GM18951 (cell line): ENCODE data around the gene PRKCZ.

ENCODE experiments used
- POLR2A ChIP-seq: IDR thresholded peaks from 4 replicates; pipeline ENCODE4 v1.6.1; 2011; ENCODE audit warnings: mild to moderate bottlenecking; ENCODE audit not compliant: insufficient read length, insufficient read depth; ENCODE audit errors: extremely low read depth
- in situ Hi-C: fragments of 300-500 bp; cut with MboI; formaldehyde crosslinking; loops from one replicate; pipeline ENCODE4 v1.12.0; 2022; ENCODE audit warnings: low sequenced_read_pairs, mixed read lengths, inconsistent platforms; ENCODE audit not compliant: unreplicated experiment

The PRKCZ gene

DNA sequence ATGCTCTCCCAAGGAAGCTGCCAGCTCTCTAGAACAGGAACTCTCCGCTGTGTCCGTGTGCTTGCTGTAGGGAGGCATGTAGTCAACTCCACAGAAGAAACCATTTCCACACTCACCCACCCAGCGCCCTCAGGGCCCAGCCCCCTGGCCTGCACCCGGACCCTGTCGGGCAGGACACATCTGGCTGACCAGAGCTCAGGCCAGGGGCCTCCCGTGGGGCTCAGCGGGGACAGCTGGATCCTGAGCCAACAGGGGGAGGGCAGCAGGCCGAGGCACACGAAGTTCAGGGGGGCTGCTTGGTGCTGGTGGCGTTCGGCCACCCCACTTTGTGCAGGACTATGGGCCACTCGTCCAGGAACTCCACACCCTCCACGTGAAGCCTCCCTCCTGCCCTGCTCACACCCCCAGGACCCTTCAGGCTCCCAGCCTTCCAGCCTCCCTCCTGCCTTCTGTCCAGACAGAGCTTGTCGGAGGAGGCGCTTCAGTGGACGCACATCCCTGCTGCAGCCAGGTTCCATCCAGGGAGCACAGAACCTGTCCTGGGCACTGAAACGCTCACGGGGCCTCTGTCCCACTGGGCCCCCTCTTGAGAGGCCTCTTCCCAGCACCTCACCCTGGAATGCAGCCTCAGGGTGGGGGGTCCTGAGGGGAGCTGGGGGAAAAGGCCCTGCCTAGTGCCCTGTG, 159.3 kb downstream of the PRKCZ start:
- in situ Hi-C loops, result no loop called here

DNA sequence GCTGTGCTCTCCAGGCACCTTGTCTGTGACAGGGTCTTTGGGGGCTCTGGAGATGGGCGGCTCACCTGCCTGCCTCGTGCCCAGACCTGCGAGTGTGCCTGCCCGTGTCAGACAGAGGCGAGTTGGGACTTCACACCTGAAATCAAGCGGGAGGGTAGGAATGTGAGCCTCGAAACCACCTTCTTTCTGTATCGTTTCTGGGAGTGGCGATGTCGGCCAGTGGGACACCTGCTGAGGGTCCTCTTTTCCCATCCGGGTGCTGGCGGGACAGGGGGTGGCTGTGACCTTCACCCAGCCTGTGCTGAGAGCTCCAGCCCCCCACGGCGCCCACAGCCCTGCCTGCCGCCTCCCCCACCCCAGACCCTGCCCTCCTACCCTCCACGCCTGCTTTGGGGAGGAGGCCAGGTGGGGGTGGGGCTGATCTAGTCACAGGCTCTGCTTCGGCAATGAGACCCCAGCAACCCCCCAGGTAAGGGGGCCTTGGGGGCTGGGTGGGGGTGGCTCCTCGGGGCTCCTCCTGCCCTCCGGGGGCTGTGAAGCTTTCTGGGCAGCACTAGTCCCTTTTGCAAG, 160.0 kb downstream of the PRKCZ start:
- in situ Hi-C loops, result no loop called here
- TF ChIP-seq POLR2A, result no peak

More for the DNA sequence above, 159.3 kb downstream of the PRKCZ start:
- no peak for TF ChIP-seq POLR2A

DNA sequence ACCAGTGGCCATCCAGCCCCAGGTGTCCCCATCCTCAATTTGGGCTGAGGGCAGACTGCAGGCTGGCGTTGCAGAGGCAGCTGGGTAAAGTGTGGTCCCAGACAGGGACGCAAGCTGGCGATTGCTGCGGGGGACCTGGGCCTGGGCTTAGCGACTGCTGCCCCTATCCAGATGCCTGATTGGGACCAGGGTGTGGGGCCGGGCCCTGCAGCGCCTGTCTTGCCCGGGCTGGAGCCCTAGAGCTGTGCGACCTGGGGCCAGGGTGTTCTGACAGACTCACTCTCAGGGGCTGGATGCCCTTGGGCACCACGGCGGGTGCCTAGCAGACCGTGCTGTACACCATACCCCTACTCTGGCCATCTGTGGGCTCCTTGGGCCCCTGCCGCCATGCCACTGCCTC, 160.6 kb downstream of the PRKCZ start:
- TF ChIP-seq POLR2A, result no peak
- in situ Hi-C loops, result no loop called here

DNA sequence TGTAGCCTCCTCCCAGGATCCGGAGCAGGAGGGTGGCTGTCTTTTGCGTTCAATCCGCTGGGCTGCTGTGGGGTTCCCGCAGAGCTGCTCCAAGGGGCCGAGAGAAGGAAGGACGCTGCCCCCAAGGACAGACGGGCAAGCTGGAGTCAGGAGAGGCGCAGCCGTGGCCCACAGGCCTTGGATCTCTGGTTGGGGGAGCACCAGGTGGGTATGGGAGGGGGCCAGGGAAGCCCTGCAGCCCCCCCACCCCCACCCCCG, 162.0 kb downstream of the PRKCZ start:
- TF ChIP-seq POLR2A, result no peak
- in situ Hi-C loops, result no loop called here

DNA sequence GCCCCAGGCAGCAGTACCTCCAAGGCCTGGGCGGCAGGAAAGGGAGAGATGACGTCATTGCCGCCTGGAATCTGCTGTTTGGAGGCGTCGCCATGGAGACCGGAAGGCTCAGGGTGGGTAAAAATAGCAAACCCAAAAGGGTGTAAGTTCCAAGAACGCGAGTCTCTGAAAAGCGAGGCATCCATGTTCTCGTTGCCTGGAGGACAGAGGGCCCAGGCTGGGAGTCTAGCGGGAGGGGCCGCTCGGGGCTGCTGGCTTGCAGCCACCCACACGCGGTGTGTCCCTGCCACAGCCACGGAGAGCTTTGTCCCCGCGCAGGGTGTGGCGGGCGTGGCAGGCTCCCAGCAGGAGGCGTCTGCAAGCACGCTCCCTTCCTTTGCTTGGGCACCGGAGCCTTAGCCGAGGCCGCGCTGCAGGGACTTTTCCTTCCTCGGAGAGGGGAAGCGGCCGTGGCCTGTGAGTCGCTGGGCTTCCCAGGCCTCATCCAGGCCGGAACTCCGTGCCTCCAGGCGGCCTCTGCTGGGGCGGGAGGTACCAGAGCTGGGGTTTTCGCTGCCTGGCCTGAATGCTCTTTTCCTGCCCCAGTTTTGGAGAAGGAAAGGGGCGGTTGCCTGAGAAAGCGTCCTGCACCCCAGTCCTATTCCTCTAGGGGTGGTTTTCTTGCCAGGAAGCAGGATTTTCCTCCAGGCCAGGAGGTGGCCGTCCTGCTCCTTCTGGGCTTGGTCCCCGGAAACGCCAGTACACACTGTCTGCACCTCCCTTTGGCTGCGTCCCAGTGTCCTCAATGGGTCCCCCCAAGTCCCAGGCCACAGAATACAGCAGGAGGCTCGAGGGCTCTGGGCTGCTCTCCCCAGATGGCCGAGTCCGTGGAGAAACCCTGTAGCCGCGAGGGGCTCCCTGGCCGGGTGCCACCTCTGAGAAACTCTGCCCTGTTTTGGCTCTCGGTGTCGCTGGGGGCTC, 162.6 kb downstream of the PRKCZ start:
- no peak for TF ChIP-seq POLR2A
- in situ Hi-C loops, result no loop called here

DNA sequence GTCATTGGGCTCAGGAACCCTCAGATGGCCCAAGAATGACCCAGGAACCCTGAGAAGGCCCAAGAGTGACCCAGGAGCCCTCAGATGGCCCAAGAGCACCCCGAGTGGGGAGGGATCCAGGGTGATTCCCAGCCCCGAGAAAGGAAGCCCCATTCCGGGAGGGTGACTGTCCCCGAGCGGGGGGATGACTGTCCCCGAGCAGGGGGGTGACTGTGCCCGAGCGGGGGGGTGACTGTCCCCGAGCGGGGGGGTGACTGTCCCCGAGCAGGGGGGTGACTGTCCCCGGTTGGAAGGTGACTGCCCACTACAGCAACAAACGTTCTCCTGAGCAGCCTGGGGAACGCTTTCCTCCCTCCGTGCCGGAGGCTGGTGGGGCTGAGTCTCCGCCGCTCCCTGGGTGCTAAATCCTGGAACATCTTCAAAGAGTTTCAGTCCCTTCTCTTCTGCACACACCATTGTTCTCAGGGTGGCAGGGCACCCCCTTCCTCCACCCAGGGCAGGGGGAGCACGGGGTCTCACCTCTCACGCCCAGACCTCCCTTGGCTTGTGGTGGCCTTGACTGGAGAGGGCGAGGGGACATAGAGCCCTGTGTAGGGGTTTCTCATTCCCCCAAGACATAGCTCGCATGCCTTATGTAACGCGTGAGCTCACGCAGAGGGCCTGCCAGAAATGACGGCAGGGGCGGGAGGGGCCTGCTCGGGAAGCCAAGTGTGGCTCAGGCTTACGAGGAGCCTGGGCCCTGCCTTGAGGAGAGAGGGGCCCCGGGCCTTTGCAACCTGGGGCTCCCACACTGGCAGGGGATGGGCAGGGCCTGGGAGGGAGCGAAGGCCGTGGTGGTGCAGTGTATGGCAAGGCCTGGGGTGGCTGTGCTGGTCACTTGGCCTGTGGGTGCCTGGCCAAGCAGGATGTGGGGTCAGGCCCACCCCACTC, 163.6 kb downstream of the PRKCZ start:
- no peak for TF ChIP-seq POLR2A
- in situ Hi-C loops, result no loop called here

DNA sequence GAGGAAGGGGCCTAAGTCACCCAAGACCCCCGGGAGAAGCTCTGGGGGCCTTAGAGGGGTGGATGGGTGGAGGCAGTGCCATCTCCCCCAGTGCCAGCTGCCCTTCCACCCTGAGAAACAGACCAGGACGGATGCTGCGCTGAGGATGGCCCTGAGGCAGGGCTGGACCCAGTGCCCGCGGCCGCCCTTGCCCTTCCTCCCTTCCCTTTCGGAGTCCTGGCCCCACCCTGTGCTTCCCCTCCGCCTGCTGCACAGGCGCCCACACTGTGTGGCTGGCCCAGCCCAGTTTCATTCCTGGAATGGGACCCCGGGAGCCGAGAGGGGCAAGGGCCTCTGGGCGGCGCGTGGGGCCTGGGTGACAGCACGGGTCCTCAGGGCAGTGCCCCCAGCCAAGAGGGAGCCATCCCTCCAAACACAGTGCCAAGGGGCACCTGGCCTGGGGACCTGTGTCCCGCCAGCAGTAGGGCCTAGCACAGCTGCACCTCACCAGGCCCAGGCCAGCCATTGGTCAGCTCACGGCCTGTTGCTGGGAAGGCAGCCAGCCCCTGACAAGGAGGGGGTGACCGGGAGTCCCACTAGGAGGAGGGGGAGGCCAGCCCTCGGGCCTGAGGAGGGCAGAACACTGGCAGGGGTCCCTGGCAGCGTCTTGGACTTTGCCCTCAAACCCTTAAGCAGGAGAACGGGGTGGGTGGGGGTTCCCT, 164.5 kb downstream of the PRKCZ start:
- in situ Hi-C loops, result no loop called here

DNA sequence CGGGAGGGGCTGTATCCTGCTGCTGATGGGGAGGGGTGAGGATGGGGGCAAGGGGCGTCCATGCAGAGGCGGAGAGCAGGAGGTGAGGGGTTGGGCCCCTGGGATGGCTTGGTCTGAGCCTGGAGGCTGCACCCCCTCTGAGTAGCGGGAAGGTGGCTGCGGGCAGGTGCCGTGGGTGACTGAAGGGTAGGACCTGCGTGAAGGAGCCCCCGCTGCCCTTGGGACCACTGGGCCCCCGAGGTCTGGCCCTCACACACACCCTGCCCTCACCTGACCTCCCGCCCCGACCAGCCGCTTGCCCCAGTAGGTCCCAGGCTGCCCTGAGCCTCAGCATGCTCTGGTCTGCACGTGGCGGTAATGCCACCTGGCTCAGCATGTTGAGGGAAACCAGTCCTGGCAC, 165.1 kb downstream of the PRKCZ start:
- TF ChIP-seq POLR2A, result no peak
- in situ Hi-C loops, result no loop called here

More for the DNA sequence above, 164.5 kb downstream of the PRKCZ start:
- no peak for TF ChIP-seq POLR2A

DNA sequence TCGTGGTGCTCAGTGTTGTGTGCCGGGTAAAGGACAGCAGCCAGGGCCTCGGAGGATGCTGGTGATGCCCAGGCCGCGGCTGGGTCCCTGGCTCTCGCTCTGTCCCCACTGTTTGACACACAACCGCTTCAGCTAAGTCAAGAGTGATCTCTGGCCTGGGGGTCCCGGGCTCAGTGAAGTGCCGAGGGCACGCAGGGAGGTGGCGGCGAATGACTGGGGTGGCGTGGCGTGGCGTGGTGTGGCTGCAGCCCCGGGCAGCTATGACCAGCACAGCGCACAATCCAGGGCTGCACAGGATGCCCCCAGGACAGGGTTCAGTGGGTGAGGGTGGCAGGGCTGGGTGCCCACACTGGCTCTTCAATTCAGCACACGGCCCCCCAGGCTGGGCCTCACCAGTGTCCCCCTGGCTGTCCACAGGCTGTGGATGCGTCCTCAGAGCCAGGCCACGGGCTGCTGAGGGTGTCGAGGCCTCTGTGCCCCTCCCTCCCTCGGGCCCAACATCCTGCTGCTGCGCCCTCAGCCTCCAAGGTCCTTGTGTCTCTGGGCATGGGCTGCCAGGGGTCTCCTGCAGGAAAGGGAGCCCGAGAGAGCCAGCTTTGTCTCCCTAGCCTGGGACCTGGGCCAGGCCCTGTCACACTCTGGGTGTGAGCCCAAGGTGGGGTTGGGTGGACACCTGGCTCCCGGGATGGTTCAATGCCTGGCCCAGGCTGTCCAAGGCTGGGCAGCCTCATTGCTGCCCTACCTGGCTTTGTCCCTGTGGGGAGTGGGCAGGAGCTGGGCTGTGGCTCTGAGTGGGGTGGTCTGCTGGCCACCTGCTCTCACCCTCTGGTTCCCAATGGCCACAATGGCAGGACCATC, 165.9 kb downstream of the PRKCZ start:
- TF ChIP-seq POLR2A, result no peak
- in situ Hi-C loops, result no loop called here

DNA sequence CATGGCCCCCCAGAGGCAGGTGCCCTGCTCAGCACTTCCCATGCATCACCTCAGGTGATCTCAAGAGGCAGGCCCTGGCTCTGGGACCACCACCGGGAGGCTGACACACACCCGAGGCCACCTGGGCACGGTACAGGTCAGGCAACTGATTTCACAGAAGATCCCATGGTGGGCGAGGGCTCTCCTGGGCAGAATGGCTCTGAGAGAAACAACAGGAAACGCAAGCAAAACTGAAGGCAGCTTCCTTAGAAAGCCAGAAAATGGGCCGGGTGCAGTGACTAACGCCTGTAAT, 166.5 kb downstream of the PRKCZ start:
- in situ Hi-C loops, result no loop called here

DNA sequence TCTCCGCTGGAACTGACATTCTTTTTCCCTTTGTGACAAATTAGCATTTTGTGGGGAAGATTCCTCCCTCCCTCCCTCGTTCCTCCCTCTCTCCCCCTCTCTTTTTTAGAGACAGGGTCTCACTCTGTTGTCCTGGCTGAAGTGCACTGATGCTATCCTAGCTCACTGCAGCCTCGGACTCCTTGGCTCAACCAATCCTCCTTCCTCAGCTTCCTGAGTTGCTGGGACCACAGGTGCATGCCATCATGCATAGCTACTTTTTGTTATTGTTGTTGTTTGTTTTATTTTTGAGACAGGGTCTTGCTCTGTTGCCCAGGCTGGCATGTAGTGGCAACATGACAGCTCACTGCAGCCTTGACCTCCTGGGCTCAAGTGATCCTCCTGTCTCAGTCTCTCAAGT, 171.1 kb downstream of the PRKCZ start:
- no peak for TF ChIP-seq POLR2A
- in situ Hi-C loops, result no loop called here

More for the DNA sequence above, 166.5 kb downstream of the PRKCZ start:
- no peak for TF ChIP-seq POLR2A

DNA sequence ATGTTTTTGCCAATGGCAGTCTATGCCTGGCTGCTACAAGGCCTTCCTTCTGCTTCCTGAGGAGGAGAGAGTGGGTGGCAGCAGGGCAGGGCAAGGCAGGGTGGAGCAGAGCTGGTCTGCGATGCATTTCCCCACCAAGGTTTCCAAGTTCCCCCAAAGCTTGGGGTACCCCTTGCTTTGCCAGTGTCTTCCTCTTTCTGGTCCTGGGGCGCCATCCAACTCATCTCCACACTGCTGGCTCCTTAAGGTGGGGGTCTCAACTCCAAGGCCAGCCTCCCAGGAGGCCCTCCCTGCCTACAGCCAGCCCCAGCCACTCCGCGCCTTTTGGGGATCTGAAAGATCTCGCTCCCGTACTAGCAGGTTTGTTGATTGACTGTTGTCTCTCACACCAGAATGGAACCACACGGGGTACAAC, 174.0 kb downstream of the PRKCZ start:
- no peak for TF ChIP-seq POLR2A
- in situ Hi-C loops, result no loop called here
